ENCODE data around the gene RTKN. TPM values are rescaled to one million over a fixed set of nuclear protein-coding genes. Genes with fewer than 3 reads are reported as not detected.
A peak's percentile ranks its signal among the peaks of the same experiment; 100 is the strongest.

Gene RTKN
- total and polyA plus RNA-seq, 10 of the 15 experiments (the other 5 are each of a cell fraction or from before 2014, with no cell fraction given) = 0.50 to 12.3 (median 5.4) TPM

DNA sequence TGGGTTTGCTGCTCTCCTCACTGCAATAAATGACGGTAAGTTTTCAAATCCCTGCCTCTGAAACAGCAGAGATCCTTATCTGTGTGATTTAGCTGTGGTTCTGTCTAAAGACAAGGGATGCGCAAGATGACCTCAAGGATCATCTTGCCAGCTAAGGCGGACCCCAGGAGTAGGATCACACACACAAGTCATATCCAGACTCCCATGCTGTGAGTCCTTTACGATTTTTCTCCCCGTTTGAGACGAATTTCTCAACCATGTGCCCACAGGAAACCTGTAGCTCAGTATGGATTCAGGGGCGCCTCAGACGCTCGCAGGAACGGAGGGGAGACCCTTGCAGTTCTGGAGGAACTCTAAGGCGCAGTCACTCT is 50.5 kb downstream of the RTKN start:
- ChIA-PET RAD21 (ENCODE audit: unreplicated experiment) (interaction anchor here (0.8 to 3.5 kb wide), 14 partner anchors 9 to 563 kb away, joined by 3 to 14 read pairs (median 5); partner anchors contain the start of genes INO80B, STAMBP and WBP1), CTCF (interaction anchor here (0.5 to 5.2 kb wide), 40 partner anchors 9 to 674 kb away, joined by 3 to 48 read pairs (median 4); partner anchors contain the start of genes DCTN1 and INO80B), POLR2A (interaction anchor here (0.6 to 1.6 kb wide), 12 partner anchors 10 to 447 kb away, joined by 3 to 6 read pairs (median 3); partner anchors contain the start of genes C2orf81, INO80B and WDR54), SMC1A (ENCODE audit: uncharacterized antibody, unreplicated experiment) (interaction anchor here (0.7 to 6.1 kb wide), 18 partner anchors 10 to 567 kb away, joined by 3 to 36 read pairs (median 4); partner anchors contain the start of gene INO80B)
- H3K36me3 ChIP-seq (ENCODE audit: control insufficient read depth in 2 of 2, insufficient read depth in 2 of 2, low read length in 1 of 2) = no peaks in the 10 kb centered on the region
- H3K9me3 ChIP-seq (replicated peaks; ENCODE audit: control insufficient read depth, insufficient read depth, low read length) = no peaks in the 10 kb centered on the region
- peak overlapping the region; percentile 88 for H3K4me3 ChIP-seq
- FAIRE-seq = no peak
- no peaks in the 10 kb centered on the region for H3K27me3 ChIP-seq (replicated peaks in 1 of 2; ENCODE audit: control insufficient read depth in 2 of 2, insufficient read depth in 2 of 2, low read length in 1 of 2)
- intact Hi-C loops (cut with micrococcal nuclease; ENCODE audit: unreplicated experiment) = loop anchor here (5.0 to 10.0 kb wide), 3 partner anchors 124 to 246 kb away; partner anchors contain the start of gene BOLA3
- in situ Hi-C loops (cut with MboI) = loop anchor here (10.0 kb wide), 1 partner anchor 566 kb away; the partner anchor contains the start of gene STAMBP
- BruUV-seq (replicated peaks) = no TSS peak
- no peak for DNase-seq (ENCODE audit: low read depth, low spot score)
- peak overlapping the region; percentile 98 for H3K27ac ChIP-seq (ENCODE audit: control insufficient read depth, insufficient read depth)
- H3K9ac ChIP-seq (ENCODE audit: control insufficient read depth, insufficient read depth, low read length) = peak overlapping the region; percentile 97
- H3K79me2 ChIP-seq (ENCODE audit: control insufficient read depth, insufficient read depth, low read length) = peaks cover 27% of the 10 kb centered on the region
- 0 out of 2 replicates have a peak, but pooled peaks cover 3% of the 10 kb centered on the region for H4K20me1 ChIP-seq (ENCODE audit: control insufficient read depth, insufficient read depth)
- peak overlapping the region; percentile 100 for H2AFZ ChIP-seq (ENCODE audit: control insufficient read depth, low read depth, low read length)
- WGBS (ENCODE audit: insufficient coverage, insufficient replicate concordance, low lambda C conversion rate, missing lambda C conversion rate) = under 1% methylated on average over 11 of the region's 11 CpGs
- peak overlapping the region; percentile 78 for H3K4me2 ChIP-seq (ENCODE audit: control insufficient read depth, insufficient read depth)
- H3K4me1 ChIP-seq (ENCODE audit: control insufficient read depth, insufficient read depth, low read length) = peaks cover 3% of the 10 kb centered on the region; the same call in 1 of the 2 replicates
- no peak for ATAC-seq
- TF ChIP-seq TBL1XR1 (IDR thresholded peaks at IDR 0.05; ENCODE audit: low read depth, low read length) (no peak), KDM1A (IDR thresholded peaks at IDR 0.05; ENCODE audit: borderline replicate concordance) (no peak), EGR1 (IDR thresholded peaks at IDR 0.05; ENCODE audit: borderline replicate concordance in 1 of 2, low read depth in 2 of 2, low read length in 2 of 2) (no peak), KLF5 (IDR thresholded peaks at IDR 0.05; ENCODE audit: partially characterized antibody) (no peak), CHD1 (IDR thresholded peaks at IDR 0.05; ENCODE audit: low read depth, low read length) (no peak), TCF12 (IDR thresholded peaks at IDR 0.05; ENCODE audit: low read depth, low read length) (no peak), IKZF1 (conservative IDR thresholded peaks at IDR 0.05) (no peak), MYC (IDR thresholded peaks at IDR 0.05; ENCODE audit: insufficient read depth, insufficient read length, insufficient replicate concordance, low read length, severe bottlenecking) (no peak)
- TF ChIP-seq, protein P1, sequence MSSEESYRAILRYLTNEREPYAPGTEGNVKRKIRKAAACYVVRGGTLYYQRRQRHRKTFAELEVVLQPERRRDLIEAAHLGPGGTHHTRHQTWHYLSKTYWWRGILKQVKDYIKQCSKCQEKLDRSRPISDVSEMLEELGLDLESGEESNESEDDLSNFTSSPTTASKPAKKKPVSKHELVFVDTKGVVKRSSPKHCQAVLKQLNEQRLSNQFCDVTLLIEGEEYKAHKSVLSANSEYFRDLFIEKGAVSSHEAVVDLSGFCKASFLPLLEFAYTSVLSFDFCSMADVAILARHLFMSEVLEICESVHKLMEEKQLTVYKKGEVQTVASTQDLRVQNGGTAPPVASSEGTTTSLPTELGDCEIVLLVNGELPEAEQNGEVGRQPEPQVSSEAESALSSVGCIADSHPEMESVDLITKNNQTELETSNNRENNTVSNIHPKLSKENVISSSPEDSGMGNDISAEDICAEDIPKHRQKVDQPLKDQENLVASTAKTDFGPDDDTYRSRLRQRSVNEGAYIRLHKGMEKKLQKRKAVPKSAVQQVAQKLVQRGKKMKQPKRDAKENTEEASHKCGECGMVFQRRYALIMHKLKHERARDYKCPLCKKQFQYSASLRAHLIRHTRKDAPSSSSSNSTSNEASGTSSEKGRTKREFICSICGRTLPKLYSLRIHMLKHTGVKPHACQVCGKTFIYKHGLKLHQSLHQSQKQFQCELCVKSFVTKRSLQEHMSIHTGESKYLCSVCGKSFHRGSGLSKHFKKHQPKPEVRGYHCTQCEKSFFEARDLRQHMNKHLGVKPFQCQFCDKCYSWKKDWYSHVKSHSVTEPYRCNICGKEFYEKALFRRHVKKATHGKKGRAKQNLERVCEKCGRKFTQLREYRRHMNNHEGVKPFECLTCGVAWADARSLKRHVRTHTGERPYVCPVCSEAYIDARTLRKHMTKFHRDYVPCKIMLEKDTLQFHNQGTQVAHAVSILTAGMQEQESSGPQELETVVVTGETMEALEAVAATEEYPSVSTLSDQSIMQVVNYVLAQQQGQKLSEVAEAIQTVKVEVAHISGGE (CRISPR knock-in tag; IDR thresholded peaks at IDR 0.05) = no peak
- TF ChIP-seq, protein P2, sequence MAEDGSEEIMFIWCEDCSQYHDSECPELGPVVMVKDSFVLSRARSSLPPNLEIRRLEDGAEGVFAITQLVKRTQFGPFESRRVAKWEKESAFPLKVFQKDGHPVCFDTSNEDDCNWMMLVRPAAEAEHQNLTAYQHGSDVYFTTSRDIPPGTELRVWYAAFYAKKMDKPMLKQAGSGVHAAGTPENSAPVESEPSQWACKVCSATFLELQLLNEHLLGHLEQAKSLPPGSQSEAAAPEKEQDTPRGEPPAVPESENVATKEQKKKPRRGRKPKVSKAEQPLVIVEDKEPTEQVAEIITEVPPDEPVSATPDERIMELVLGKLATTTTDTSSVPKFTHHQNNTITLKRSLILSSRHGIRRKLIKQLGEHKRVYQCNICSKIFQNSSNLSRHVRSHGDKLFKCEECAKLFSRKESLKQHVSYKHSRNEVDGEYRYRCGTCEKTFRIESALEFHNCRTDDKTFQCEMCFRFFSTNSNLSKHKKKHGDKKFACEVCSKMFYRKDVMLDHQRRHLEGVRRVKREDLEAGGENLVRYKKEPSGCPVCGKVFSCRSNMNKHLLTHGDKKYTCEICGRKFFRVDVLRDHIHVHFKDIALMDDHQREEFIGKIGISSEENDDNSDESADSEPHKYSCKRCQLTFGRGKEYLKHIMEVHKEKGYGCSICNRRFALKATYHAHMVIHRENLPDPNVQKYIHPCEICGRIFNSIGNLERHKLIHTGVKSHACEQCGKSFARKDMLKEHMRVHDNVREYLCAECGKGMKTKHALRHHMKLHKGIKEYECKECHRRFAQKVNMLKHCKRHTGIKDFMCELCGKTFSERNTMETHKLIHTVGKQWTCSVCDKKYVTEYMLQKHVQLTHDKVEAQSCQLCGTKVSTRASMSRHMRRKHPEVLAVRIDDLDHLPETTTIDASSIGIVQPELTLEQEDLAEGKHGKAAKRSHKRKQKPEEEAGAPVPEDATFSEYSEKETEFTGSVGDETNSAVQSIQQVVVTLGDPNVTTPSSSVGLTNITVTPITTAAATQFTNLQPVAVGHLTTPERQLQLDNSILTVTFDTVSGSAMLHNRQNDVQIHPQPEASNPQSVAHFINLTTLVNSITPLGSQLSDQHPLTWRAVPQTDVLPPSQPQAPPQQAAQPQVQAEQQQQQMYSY (CRISPR knock-in tag; IDR thresholded peaks at IDR 0.05) = no peak
